A549 (cell line): ENCODE results near the gene EPB41L2. TPM values are rescaled to one million over a fixed set of nuclear protein-coding genes. Genes with fewer than 3 reads are reported as not detected.

Source experiments
- ATAC-seq, 2 experiments: fragments of 200-7000 bp in 1 of 2; fragments of >200 bp in 1 of 2; cut with Nextera tagmentation in 1 of 2; cut with Tn5 transposase in 1 of 2; 3 replicates each; pipeline versions ENCODE4 v1.8.0 to v1.9.1; 2018 to 2020; ENCODE audit warnings: mild to moderate bottlenecking in 1 of 2, moderate library complexity in 1 of 2
- CTCF ChIA-PET: fragments of 300-600 bp; sonication (Branson Sonifier 250); formaldehyde crosslinking; extraction: SDS; loops from one replicate; lab custom pipeline; 2021; ENCODE audit warnings: antibody characterized with exemption, inconsistent platforms; lab: Yijun Ruan, JAX
- POLR2A ChIA-PET: fragments of 350-600 bp; formaldehyde crosslinking; extraction: SDS; loops from one replicate; lab custom pipeline; 2021; ENCODE audit warnings: antibody characterized with exemption, inconsistent platforms; lab: Yijun Ruan, JAX
- DNase-seq, 2 experiments: peaks; one replicate each; pipeline versions ENCODE4 v3.0.0 to v3.0.0-alpha.2; 2011 to 2016; ENCODE audit warnings: low read depth in 1 of 2, low spot score in 1 of 2
- FAIRE-seq: peaks from 2 replicates; lab custom pipeline; 2011; peaks lifted over from hg19 to GRCh38; lab: Jason Lieb, UNC
- H3K27ac ChIP-seq, 2 experiments: fragments of >200 bp; sonication (Bioruptor Twin); formaldehyde crosslinking; 3 replicates each; pipeline ENCODE4 v1.5.1; 2016 to 2017
- H3K4me1 ChIP-seq: fragments of >200 bp; sonication (Bioruptor Twin); formaldehyde crosslinking; 3 replicates; pipeline ENCODE4 v1.6.1; 2016
- H3K4me2 ChIP-seq: fragments of >200 bp; sonication (Bioruptor Twin); formaldehyde crosslinking; 3 replicates; pipeline ENCODE4 v1.6.1; 2016
- H3K4me3 ChIP-seq: fragments of >200 bp; sonication (Bioruptor Twin); formaldehyde crosslinking; 3 replicates; pipeline ENCODE4 v1.5.1; 2016
- H3K9me3 ChIP-seq: fragments of >200 bp; sonication (Bioruptor Twin); formaldehyde crosslinking; 3 replicates; pipeline ENCODE4 v1.6.1; 2016
- BHLHE40 ChIP-seq: IDR thresholded peaks from 2 replicates; pipeline ENCODE4 v1.6.1; 2012; ENCODE audit warnings: low read depth, low read length, inconsistent platforms
- CBX2 ChIP-seq: fragments of 200-600 bp; sonication (generic); IDR thresholded peaks from 2 replicates; pipeline ENCODE4 v1.6.1; 2016; ENCODE audit warnings: low read depth, mild to moderate bottlenecking, borderline replicate concordance
- CBX8 ChIP-seq: fragments of 200-600 bp; sonication (generic); IDR thresholded peaks from 2 replicates; pipeline ENCODE4 v1.6.1; 2016
- ELK1 ChIP-seq: fragments of 150-350 bp; IDR thresholded peaks from 2 replicates; pipeline ENCODE4 v1.6.1; 2014; ENCODE audit warnings: low read depth, mild to moderate bottlenecking, low read length
- EP300 ChIP-seq, 2 experiments: fragments of >200 bp; sonication (Bioruptor Twin); formaldehyde crosslinking; IDR thresholded peaks; 2 replicates in 1 of 2; 3 replicates in 1 of 2; pipeline ENCODE4 v1.6.1; 2016 to 2017
- ESRRA ChIP-seq: fragments of 150-350 bp; IDR thresholded peaks from 2 replicates; pipeline ENCODE4 v1.6.1; 2014; ENCODE audit warnings: mild to moderate bottlenecking, low read length, borderline replicate concordance
- FOSB ChIP-seq: fragments of 250-450 bp; sonication (Bioruptor Pico); IDR thresholded peaks from 2 replicates; pipeline ENCODE4 v1.5.0; 2020; ENCODE audit warnings: mild to moderate bottlenecking, moderate library complexity
- FOSL2 ChIP-seq, 2 experiments: fragments of 450-650 bp in 1 of 2; fragments of >200 bp in 1 of 2; sonication (Bioruptor Twin) in 1 of 2; formaldehyde crosslinking; IDR thresholded peaks; 2 replicates each; pipeline versions ENCODE4 v1.5.0 to v1.6.1; 2016 to 2020; ENCODE audit warnings: mild to moderate bottlenecking in 1 of 2, moderate library complexity in 1 of 2
- HDAC2 ChIP-seq: fragments of 200-600 bp; sonication (generic); IDR thresholded peaks from 2 replicates; pipeline ENCODE4 v1.6.1; 2016
- HOXB13 ChIP-seq: fragments of 250-450 bp; sonication (Bioruptor Pico); IDR thresholded peaks from 2 replicates; pipeline ENCODE4 v1.5.0; 2020; ENCODE audit warnings: low read depth, mild to moderate bottlenecking, moderate library complexity
- KDM1A ChIP-seq: fragments of 200-600 bp; sonication (generic); IDR thresholded peaks from 2 replicates; pipeline ENCODE4 v1.6.1; 2016; ENCODE audit warnings: low read depth, mild to moderate bottlenecking
- MAFK ChIP-seq: fragments of 450-650 bp; IDR thresholded peaks from 2 replicates; pipeline ENCODE4 v1.6.1; 2014; ENCODE audit not compliant: partially characterized antibody
- NFE2L2 ChIP-seq: fragments of 150-350 bp; conservative IDR thresholded peaks from 2 replicates; pipeline ENCODE4 v1.6.1; 2014; ENCODE audit warnings: low read length
- NPAS2 ChIP-seq: fragments of 250-450 bp; sonication (Bioruptor Pico); IDR thresholded peaks from 2 replicates; pipeline ENCODE4 v1.8.0; 2022; ENCODE audit warnings: mild to moderate bottlenecking, moderate library complexity, borderline replicate concordance
- NR3C1 ChIP-seq: fragments of >200 bp; sonication (Bioruptor Twin); formaldehyde crosslinking; IDR thresholded peaks from 3 replicates; pipeline ENCODE4 v1.6.1; 2017
- SMC3 ChIP-seq: fragments of >200 bp; sonication (Bioruptor Twin); formaldehyde crosslinking; IDR thresholded peaks from 3 replicates; pipeline ENCODE4 v1.6.1; 2018; ENCODE audit warnings: inconsistent platforms
- ZFP36 ChIP-seq: fragments of 450-650 bp; IDR thresholded peaks from 2 replicates; pipeline ENCODE4 v1.6.1; 2014; ENCODE audit warnings: borderline replicate concordance; ENCODE audit not compliant: partially characterized antibody
- ZSCAN20 ChIP-seq: fragments of 250-450 bp; sonication (Bioruptor Pico); IDR thresholded peaks from 2 replicates; pipeline ENCODE4 v1.8.0; 2022; ENCODE audit warnings: mild to moderate bottlenecking, moderate library complexity
- WGBS: methylation state at CpG from one replicate; pipeline ENCODE4 v1.1.6; 2017; ENCODE audit errors: missing lambda C conversion rate; 5-methylcytosine and 5-hydroxymethylcytosine counted together
- polyA plus RNA-seq, 4 experiments: library from polyadenylated mRNA; depleted of rRNA in 3 of 4; stranded (reverse); fragments of >200 nt; fragmentation: RNase III in 1 of 4; extraction: RNeasy Plus Mini Kit Qiagen cat#74134 plus additional on column Dnase treatment in 1 of 4; gene quantifications; 2 replicates in 3 of 4; 3 replicates in 1 of 4; pipeline ENCODE4 v1.2.3, GENCODE V29; 2011 to 2017
- TF ChIP-seq, protein P1 (sequence below): fragments of 250-450 bp; sonication (Bioruptor Pico); IDR thresholded peaks from 2 replicates; pipeline ENCODE4 v1.5.0; 2020; ENCODE audit warnings: low read depth, mild to moderate bottlenecking, moderate library complexity
- TF ChIP-seq, protein P2 (sequence below): IDR thresholded peaks from 2 replicates; pipeline ENCODE4 v1.6.1; 2012; ENCODE audit warnings: low read depth, borderline replicate concordance

The EPB41L2 gene
- polyA plus RNA-seq, 2 of the 4 experiments (the other 2 are of a cell fraction): 42.9 to 50.3 TPM

GRCh38 chr6:130975325-130975724, 87.7 kb downstream of the EPB41L2 start:
- FAIRE-seq: no peak
- DNase-seq: no peak

DNA sequence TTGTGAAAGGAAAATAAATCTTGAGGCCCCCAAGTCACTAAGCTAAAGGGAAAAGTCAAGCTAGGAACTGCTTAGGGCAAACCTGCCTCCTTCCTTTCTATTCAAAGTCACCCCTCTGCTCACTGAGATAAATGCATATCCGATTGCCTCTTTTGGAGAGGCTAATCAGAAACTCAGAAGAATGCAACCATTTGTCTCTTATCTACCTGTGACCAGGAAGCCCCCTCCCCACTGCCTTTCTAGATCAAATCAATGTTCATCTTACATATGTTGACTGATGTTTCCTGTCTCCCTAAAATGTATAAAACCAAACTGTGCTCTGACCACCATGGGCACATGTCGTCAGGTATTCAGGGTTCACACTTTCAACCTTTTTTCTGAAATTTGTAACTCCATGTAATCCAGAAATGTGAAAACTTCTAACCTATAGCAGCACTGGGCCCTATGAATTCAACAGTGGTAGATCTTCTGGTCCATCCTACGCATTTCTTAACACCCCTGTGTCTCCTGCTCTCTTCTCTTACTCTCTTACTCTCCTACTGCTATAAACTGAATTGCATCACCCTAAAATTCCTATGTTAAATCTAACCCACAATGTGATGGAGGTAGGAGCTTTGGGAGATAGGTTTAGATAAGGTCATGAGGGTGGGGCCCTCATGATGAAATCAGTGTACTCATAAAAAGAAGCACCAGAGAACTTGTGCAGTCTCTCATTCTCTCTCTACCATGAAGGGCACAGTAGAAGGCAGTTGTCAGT, 89.3 kb downstream of the EPB41L2 start:
- DNase-seq: no peak
- H3K4me1 ChIP-seq: peaks cover 33% of the 10 kb centered on the region
- H3K4me2 ChIP-seq: no peak overlapping the region
- no peak overlapping the region for H3K4me3 ChIP-seq
- H3K9me3 ChIP-seq: no peaks in the 10 kb centered on the region
- FAIRE-seq: no peak
- no peak for TF ChIP-seq CBX2
- TF ChIP-seq, protein P1, sequence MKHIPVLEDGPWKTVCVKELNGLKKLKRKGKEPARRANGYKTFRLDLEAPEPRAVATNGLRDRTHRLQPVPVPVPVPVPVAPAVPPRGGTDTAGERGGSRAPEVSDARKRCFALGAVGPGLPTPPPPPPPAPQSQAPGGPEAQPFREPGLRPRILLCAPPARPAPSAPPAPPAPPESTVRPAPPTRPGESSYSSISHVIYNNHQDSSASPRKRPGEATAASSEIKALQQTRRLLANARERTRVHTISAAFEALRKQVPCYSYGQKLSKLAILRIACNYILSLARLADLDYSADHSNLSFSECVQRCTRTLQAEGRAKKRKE: no peak
- 92% methylated on average over 3 of the region's 3 CpGs for WGBS
- POLR2A ChIA-PET: no interaction called here
- no peak overlapping the region for H3K27ac ChIP-seq
- CTCF ChIA-PET: no interaction called here
- ATAC-seq: no peak

More at GRCh38 chr6:130975325-130975724, 87.7 kb downstream of the EPB41L2 start:
- ChIA-PET CTCF (no interaction called here), POLR2A (no interaction called here)
- Histone ChIP-seq H3K4me1 (peaks cover 21% of the 10 kb centered on the region), H3K27ac (0 out of 6 replicates have a peak overlapping the region, but pooled peaks of 1 of the 2 experiments have one; percentile 28), H3K4me3 (no peak overlapping the region), H3K4me2 (peak overlapping the region; percentile 5; the same call in 1 of the 3 replicates), H3K9me3 (no peaks in the 10 kb centered on the region)
- ATAC-seq: no peak
- TF ChIP-seq FOSL2 (IDR thresholded peaks at IDR 0.05) (no peak), FOSL2 (CRISPR knock-in tag; IDR thresholded peaks at IDR 0.05) (peak; percentile 41; the same call in 1 of the 2 replicates), NFE2L2 (0 out of 2 replicates have a peak, but pooled peaks have one; percentile 23), NR3C1 (no peak), FOSB (CRISPR knock-in tag) (no peak), MAFK (peak; percentile 27), ZFP36 (no peak)

- TF ChIP-seq FOSL2 (IDR thresholded peaks at IDR 0.05) (no peak), FOSL2 (CRISPR knock-in tag; IDR thresholded peaks at IDR 0.05) (no peak), BHLHE40 (no peak), KDM1A (no peak), HOXB13 (CRISPR knock-in tag) (no peak), NPAS2 (CRISPR knock-in tag) (no peak), ZSCAN20 (CRISPR knock-in tag) (no peak), FOSB (CRISPR knock-in tag) (no peak), HDAC2 (no peak), EP300 (IDR thresholded peaks at IDR 0.05) (no peak), MAFK (no peak)
- TF ChIP-seq, all 56 proteins: peak for 0
- Histone ChIP-seq H3K4me3 (no peak overlapping the region), H3K4me2 (no peak overlapping the region), H3K27ac (no peak overlapping the region), H3K4me1 (peaks cover 28% of the 10 kb centered on the region), H3K9me3 (no peaks in the 10 kb centered on the region)
- CTCF ChIA-PET: no interaction called here
- ATAC-seq (no peak), FAIRE-seq (no peak), DNase-seq (no peak)
- 94% methylated on average over 3 of the region's 3 CpGs for WGBS
- POLR2A ChIA-PET: no interaction called here
These were observed 91.5 kb downstream of the EPB41L2 start for GRCh38 chr6:130971504-130971903.

DNA sequence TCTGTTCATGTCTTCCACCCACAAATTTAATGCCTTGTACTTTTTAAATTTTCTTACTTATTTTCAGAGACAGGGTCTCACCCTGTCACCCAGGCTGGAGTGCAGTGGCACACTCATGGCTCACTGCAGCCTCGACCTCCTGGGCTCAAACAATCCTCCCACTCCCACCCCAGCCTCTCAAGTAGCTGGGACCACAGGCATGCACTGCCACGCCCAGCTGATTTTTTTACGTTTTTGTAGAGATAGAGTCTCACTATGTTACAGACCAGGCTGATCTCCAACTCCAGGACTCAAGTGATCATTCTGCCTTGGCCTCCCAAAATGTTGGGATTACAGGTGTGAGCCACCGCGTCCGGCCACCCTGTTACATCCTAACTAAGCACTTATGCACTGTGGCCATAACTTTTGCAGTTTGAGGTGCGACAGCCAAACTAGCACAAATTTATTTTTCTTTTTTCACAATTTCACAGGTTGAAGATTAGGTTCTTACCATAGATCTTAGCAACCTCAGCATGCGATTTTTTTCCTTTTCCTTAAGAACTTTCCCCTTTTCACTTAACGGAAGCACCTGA, 92.1 kb downstream of the EPB41L2 start:
- TF ChIP-seq ESRRA (no peak), ELK1 (no peak), CBX8 (no peak), FOSL2 (IDR thresholded peaks at IDR 0.05) (no peak), FOSL2 (CRISPR knock-in tag; IDR thresholded peaks at IDR 0.05) (no peak), SMC3 (no peak)
- TF ChIP-seq, protein P2, sequence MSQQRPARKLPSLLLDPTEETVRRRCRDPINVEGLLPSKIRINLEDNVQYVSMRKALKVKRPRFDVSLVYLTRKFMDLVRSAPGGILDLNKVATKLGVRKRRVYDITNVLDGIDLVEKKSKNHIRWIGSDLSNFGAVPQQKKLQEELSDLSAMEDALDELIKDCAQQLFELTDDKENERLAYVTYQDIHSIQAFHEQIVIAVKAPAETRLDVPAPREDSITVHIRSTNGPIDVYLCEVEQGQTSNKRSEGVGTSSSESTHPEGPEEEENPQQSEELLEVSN: no peak
- DNase-seq (no peak), FAIRE-seq (no peak), ATAC-seq (peak in 1 of 2 experiments; percentile 36; a peak in 1 of 6 replicates)
- ChIA-PET CTCF (no interaction called here), POLR2A (no interaction called here)
- peak overlapping the region; percentile 64; the same call in 2 of the 3 replicates for H3K4me2 ChIP-seq
- H3K4me3 ChIP-seq: no peak overlapping the region
- 83% methylated on average over 9 of the region's 9 CpGs for WGBS
- peaks cover 28% of the 10 kb centered on the region for H3K4me1 ChIP-seq
- H3K27ac ChIP-seq: no peak overlapping the region; a peak in 1 of 6 replicates
- H3K9me3 ChIP-seq: no peaks in the 10 kb centered on the region
